ENCODE results near the gene MARCHF10. TPM values are rescaled to one million over a fixed set of nuclear protein-coding genes. Genes with fewer than 3 reads are reported as not detected.

MARCHF10 gene
- total and polyA plus RNA-seq, 2 of the 4 experiments (the other 2 are of a cell fraction): 0.18 to 0.74 TPM

GRCh38 chr17:62671553-62671952 is 136.6 kb downstream of the MARCHF10 start:
- H4K8ac ChIP-seq (ENCODE audit: low read depth in 2 of 2, low read length in 2 of 2): no peak overlapping the region
- H3K27ac ChIP-seq (ENCODE audit: insufficient read depth, low read length): no peak overlapping the region
- ATAC-seq (ENCODE audit: low read depth): no peak
- H2BK5ac ChIP-seq (ENCODE audit: low read depth, low read length, poor library complexity, severe bottlenecking): no peak overlapping the region
- H2BK120ac ChIP-seq (ENCODE audit: low read depth, low read length): no peak overlapping the region
- ChIA-PET POLR2A (ENCODE audit: unreplicated experiment) (no interaction called here), CTCF (no interaction called here)
- no peak overlapping the region for H4K91ac ChIP-seq (ENCODE audit: insufficient read depth, low read depth, low read length)
- no peak for DNase-seq
- intact Hi-C loops (cut with micrococcal nuclease) (no loop called here), dilution Hi-C loops (cut with HindIII; ENCODE audit: low sequenced_read_pairs, unreplicated experiment) (no loop called here), in situ Hi-C loops (cut with MboI; ENCODE audit: low sequenced_read_pairs) (no loop called here)
- no peak overlapping the region for H3K4me3 ChIP-seq (ENCODE audit: insufficient read depth, low read depth, low read length)
- no peaks in the 10 kb centered on the region for H3K27me3 ChIP-seq (ENCODE audit: control insufficient read depth, insufficient read depth, low read length)
- peaks cover 16 to 54% of the 10 kb centered on the region in 2 experiments for H3K79me1 ChIP-seq (ENCODE audit: low read depth in 1 of 2, low read length in 2 of 2)
- no peak overlapping the region for H2BK15ac ChIP-seq (ENCODE audit: low read depth, low read length)
- no peak overlapping the region for H3K9ac ChIP-seq (ENCODE audit: low read depth, low read length)
- no peak overlapping the region for H2AK5ac ChIP-seq (ENCODE audit: low read depth, low read length)
- H3K4me2 ChIP-seq (ENCODE audit: low read depth, low read length): no peak overlapping the region
- H4K5ac ChIP-seq (ENCODE audit: low read depth, low read length): no peak overlapping the region
- H3K14ac ChIP-seq (replicated peaks; ENCODE audit: low read depth, low read length): no peak overlapping the region
- 86% methylated on average over 10 of the region's 14 CpGs; no CpG with 5 or more reads in 1 of the 2 experiments for WGBS, 2 experiments (ENCODE audit: extremely low coverage in 2 of 2, insufficient read length in 1 of 2)
- peaks cover 84% of the 10 kb centered on the region for H3K36me3 ChIP-seq (ENCODE audit: control insufficient read depth, insufficient read depth, low read length)
- peaks cover 11% of the 10 kb centered on the region for H4K20me1 ChIP-seq (ENCODE audit: insufficient read depth, low read length)
- no peaks in the 10 kb centered on the region for H3K9me3 ChIP-seq (ENCODE audit: control insufficient read depth, insufficient read depth, low read length)
- no peak overlapping the region for H3K4ac ChIP-seq (ENCODE audit: low read depth, low read length)
- no peaks in the 10 kb centered on the region for H3K4me1 ChIP-seq (ENCODE audit: control insufficient read depth, insufficient read depth, low read length)
- no TSS peak for BruUV-seq (replicated peaks)
- H3K56ac ChIP-seq (ENCODE audit: extremely low read depth, insufficient read depth, low read length): no peak overlapping the region
- no peak overlapping the region for H3K23ac ChIP-seq (ENCODE audit: low read depth, low read length)
- no peak overlapping the region for H2AFZ ChIP-seq (replicated peaks; ENCODE audit: low read length, poor library complexity)
- no peak overlapping the region for H3K18ac ChIP-seq (ENCODE audit: low read depth, low read length)
- TF ChIP-seq MAZ (IDR thresholded peaks at IDR 0.05; ENCODE audit: borderline replicate concordance, low read depth, low read length) (no peak), SMC3 (IDR thresholded peaks at IDR 0.05; ENCODE audit: low read depth, low read length) (no peak), MXI1 (IDR thresholded peaks at IDR 0.05; ENCODE audit: borderline replicate concordance, low read depth, low read length) (no peak), MAFK (IDR thresholded peaks at IDR 0.05; ENCODE audit: low read depth, low read length) (no peak), RFX5 (IDR thresholded peaks at IDR 0.05; ENCODE audit: low read depth, low read length) (no peak), BHLHE40 (IDR thresholded peaks at IDR 0.05; ENCODE audit: low read depth, low read length) (no peak), CHD1 (IDR thresholded peaks at IDR 0.05; ENCODE audit: low read depth, low read length) (no peak), USF2 (IDR thresholded peaks at IDR 0.05; ENCODE audit: low read depth, low read length) (no peak), NFE2L2 (IDR thresholded peaks at IDR 0.05; ENCODE audit: low read depth, low read length) (no peak), RAD21 (IDR thresholded peaks at IDR 0.05; ENCODE audit: low read length) (no peak), CEBPB (IDR thresholded peaks at IDR 0.05; ENCODE audit: low read depth, low read length) (no peak), RCOR1 (IDR thresholded peaks at IDR 0.05; ENCODE audit: insufficient replicate concordance, low read length) (no peak), FOS (IDR thresholded peaks at IDR 0.05; ENCODE audit: low read depth, low read length) (no peak), POLR2A (IDR thresholded peaks at IDR 0.05; ENCODE audit: low read depth, low read length) (no peak)
- TF ChIP-seq, protein P1, sequence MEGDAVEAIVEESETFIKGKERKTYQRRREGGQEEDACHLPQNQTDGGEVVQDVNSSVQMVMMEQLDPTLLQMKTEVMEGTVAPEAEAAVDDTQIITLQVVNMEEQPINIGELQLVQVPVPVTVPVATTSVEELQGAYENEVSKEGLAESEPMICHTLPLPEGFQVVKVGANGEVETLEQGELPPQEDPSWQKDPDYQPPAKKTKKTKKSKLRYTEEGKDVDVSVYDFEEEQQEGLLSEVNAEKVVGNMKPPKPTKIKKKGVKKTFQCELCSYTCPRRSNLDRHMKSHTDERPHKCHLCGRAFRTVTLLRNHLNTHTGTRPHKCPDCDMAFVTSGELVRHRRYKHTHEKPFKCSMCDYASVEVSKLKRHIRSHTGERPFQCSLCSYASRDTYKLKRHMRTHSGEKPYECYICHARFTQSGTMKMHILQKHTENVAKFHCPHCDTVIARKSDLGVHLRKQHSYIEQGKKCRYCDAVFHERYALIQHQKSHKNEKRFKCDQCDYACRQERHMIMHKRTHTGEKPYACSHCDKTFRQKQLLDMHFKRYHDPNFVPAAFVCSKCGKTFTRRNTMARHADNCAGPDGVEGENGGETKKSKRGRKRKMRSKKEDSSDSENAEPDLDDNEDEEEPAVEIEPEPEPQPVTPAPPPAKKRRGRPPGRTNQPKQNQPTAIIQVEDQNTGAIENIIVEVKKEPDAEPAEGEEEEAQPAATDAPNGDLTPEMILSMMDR (conservative IDR thresholded peaks at IDR 0.05; ENCODE audit: low read depth, low read length): no peak
- TF ChIP-seq, protein P2, sequence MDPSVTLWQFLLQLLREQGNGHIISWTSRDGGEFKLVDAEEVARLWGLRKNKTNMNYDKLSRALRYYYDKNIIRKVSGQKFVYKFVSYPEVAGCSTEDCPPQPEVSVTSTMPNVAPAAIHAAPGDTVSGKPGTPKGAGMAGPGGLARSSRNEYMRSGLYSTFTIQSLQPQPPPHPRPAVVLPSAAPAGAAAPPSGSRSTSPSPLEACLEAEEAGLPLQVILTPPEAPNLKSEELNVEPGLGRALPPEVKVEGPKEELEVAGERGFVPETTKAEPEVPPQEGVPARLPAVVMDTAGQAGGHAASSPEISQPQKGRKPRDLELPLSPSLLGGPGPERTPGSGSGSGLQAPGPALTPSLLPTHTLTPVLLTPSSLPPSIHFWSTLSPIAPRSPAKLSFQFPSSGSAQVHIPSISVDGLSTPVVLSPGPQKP (IDR thresholded peaks at IDR 0.05; ENCODE audit: borderline replicate concordance, low read depth, low read length): no peak
- no peaks in the 10 kb centered on the region for H3K9me1 ChIP-seq (ENCODE audit: insufficient read depth, low read length)
- no peak overlapping the region for H2BK20ac ChIP-seq (ENCODE audit: low read depth, low read length)
- H2AK9ac ChIP-seq (replicated peaks; ENCODE audit: low read depth, low read length, poor library complexity): no peak overlapping the region

Data from IMR-90 (cell line).